Measurements from ENCODE around the gene TTLL5.

TTLL5 gene

GRCh38 chr14:75999511-76000190 is 338.6 kb downstream of the TTLL5 start:
- no peak for DNase-seq

- no peak for DNase-seq
Observed at GRCh38 chr14:76002383-76002782, 341.3 kb downstream of the TTLL5 start.
